ENCODE results near the gene MLPH. TPM values are rescaled to one million over a fixed set of nuclear protein-coding genes. Genes with fewer than 3 reads are reported as not detected.

Gene MLPH
- polyA plus RNA-seq, 6 donors from 2014 or later = not detected

- DNase-seq (no peak), ATAC-seq (ENCODE audit: low read depth in 2 of 2) (peak; percentile 77 to 93)
- H3K9me3 Mint-ChIP-seq = no peaks in the 10 kb centered on the region
- H3K4me3 Mint-ChIP-seq = no peak overlapping the region
- peak overlapping the region in 4 of 6 donors; percentile 9 to 74 (median 47) for H3K27ac Mint-ChIP-seq
- H3K4me1 Mint-ChIP-seq = peaks cover 0 to 19% (median 6%) of the 10 kb centered on the region in 3 donors
- no peaks in the 10 kb centered on the region for H3K36me3 Mint-ChIP-seq
- no peaks in the 10 kb centered on the region for H3K27me3 Mint-ChIP-seq
Observed at GRCh38 chr2:237529452-237530402, 42.7 kb downstream of the MLPH start.

GRCh38 chr2:237530472-237531433, 43.7 kb downstream of the MLPH start:
- no peak for ATAC-seq (ENCODE audit: low read depth in 2 of 2)
- no peak for DNase-seq
- H3K27me3 Mint-ChIP-seq = peaks cover 0 to 1% (median 0%) of the 10 kb centered on the region in 3 donors
- peaks cover 0 to 19% (median 6%) of the 10 kb centered on the region in 3 donors for H3K4me1 Mint-ChIP-seq
- H3K9me3 Mint-ChIP-seq = no peaks in the 10 kb centered on the region
- no peaks in the 10 kb centered on the region for H3K36me3 Mint-ChIP-seq
- no peak overlapping the region for H3K4me3 Mint-ChIP-seq
- peak overlapping the region in 1 of 6 donors; percentile 45 for H3K27ac Mint-ChIP-seq

GRCh38 chr2:237532160-237532559, 45.1 kb downstream of the MLPH start:
- Mint-ChIP-seq H3K27ac (peak overlapping the region in 1 of 6 donors; percentile 29), H3K4me3 (no peak overlapping the region), H3K4me1 (peaks cover 0 to 19% (median 6%) of the 10 kb centered on the region in 3 donors), H3K9me3 (no peaks in the 10 kb centered on the region), H3K27me3 (peaks cover 0 to 13% (median 1%) of the 10 kb centered on the region in 3 donors), H3K36me3 (no peaks in the 10 kb centered on the region)
- no peak for DNase-seq
- ATAC-seq (ENCODE audit: low read depth in 2 of 2) = no peak

GRCh38 chr2:237533668-237534161, 46.7 kb downstream of the MLPH start:
- Mint-ChIP-seq H3K4me1 (peaks cover 0 to 19% (median 6%) of the 10 kb centered on the region in 3 donors), H3K27me3 (peaks cover 0 to 17% (median 13%) of the 10 kb centered on the region in 3 donors), H3K27ac (peak overlapping the region in 1 of 6 donors; percentile 15), H3K4me3 (no peak overlapping the region), H3K36me3 (no peaks in the 10 kb centered on the region), H3K9me3 (no peaks in the 10 kb centered on the region)
- ATAC-seq (ENCODE audit: low read depth in 2 of 2) (no peak), DNase-seq (no peak)

GRCh38 chr2:237534380-237534779, 47.3 kb downstream of the MLPH start:
- ATAC-seq (ENCODE audit: low read depth in 2 of 2) = no peak
- DNase-seq = no peak
- Mint-ChIP-seq H3K9me3 (no peaks in the 10 kb centered on the region), H3K27ac (peak overlapping the region in 1 of 6 donors; percentile 59), H3K4me3 (no peak overlapping the region), H3K4me1 (peaks cover 0 to 16% (median 6%) of the 10 kb centered on the region in 3 donors), H3K36me3 (no peaks in the 10 kb centered on the region), H3K27me3 (peaks cover 0 to 19% (median 18%) of the 10 kb centered on the region in 3 donors)

GRCh38 chr2:237535385-237536082, 48.5 kb downstream of the MLPH start:
- H3K9me3 Mint-ChIP-seq = no peaks in the 10 kb centered on the region
- H3K36me3 Mint-ChIP-seq = no peaks in the 10 kb centered on the region
- H3K4me3 Mint-ChIP-seq = no peak overlapping the region
- no peak for ATAC-seq (ENCODE audit: low read depth in 2 of 2)
- DNase-seq = no peak
- peaks cover 0 to 25% (median 19%) of the 10 kb centered on the region in 3 donors for H3K27me3 Mint-ChIP-seq
- peaks cover 0 to 5% (median 0%) of the 10 kb centered on the region in 3 donors for H3K4me1 Mint-ChIP-seq
- H3K27ac Mint-ChIP-seq = no peak overlapping the region

GRCh38 chr2:237536083-237536415, 49.0 kb downstream of the MLPH start:
- ATAC-seq (ENCODE audit: low read depth in 2 of 2) (no peak), DNase-seq (no peak)
- H3K9me3 Mint-ChIP-seq = no peaks in the 10 kb centered on the region
- no peak overlapping the region for H3K4me3 Mint-ChIP-seq
- peak overlapping the region in 1 of 6 donors; percentile 18 for H3K27ac Mint-ChIP-seq
- no peaks in the 10 kb centered on the region for H3K36me3 Mint-ChIP-seq
- H3K27me3 Mint-ChIP-seq = peaks cover 0 to 25% (median 19%) of the 10 kb centered on the region in 3 donors
- peaks cover 0 to under 1% (median 0%) of the 10 kb centered on the region in 3 donors for H3K4me1 Mint-ChIP-seq

DNA sequence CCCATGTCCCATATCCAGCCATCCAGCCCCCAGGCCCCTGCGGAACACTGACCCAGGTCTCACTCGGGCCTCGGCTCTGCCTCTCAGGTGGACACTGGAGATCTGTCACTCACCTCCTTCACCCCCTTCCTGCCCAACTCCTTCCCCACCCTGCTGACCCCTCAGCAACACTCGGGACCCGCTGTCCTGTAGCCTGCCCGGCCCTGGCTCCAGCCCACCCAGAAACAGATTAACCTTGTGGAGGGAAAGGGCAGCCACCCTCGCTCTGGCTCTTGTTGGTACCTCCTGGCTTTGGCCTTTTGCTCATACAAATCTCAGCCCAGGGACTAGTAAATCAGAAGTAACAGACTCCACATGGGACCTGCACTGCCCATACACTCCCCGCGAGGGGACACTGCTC, 49.6 kb downstream of the MLPH start:
- Mint-ChIP-seq H3K4me3 (no peak overlapping the region), H3K9me3 (no peaks in the 10 kb centered on the region), H3K27me3 (peaks cover 0 to 28% (median 23%) of the 10 kb centered on the region in 3 donors), H3K27ac (peak overlapping the region in 1 of 6 donors; percentile 36), H3K36me3 (no peaks in the 10 kb centered on the region), H3K4me1 (no peaks in the 10 kb centered on the region)
- ATAC-seq (ENCODE audit: low read depth in 2 of 2) (no peak), DNase-seq (no peak)

- Mint-ChIP-seq H3K9me3 (no peaks in the 10 kb centered on the region), H3K27me3 (peaks cover 0 to 32% (median 27%) of the 10 kb centered on the region in 3 donors), H3K4me3 (no peak overlapping the region), H3K27ac (no peak overlapping the region), H3K4me1 (no peaks in the 10 kb centered on the region), H3K36me3 (no peaks in the 10 kb centered on the region)
- ATAC-seq (ENCODE audit: low read depth in 2 of 2) (no peak), DNase-seq (no peak)
Observed at GRCh38 chr2:237538001-237538720, 51.1 kb downstream of the MLPH start.

GRCh38 chr2:237538901-237539300, 51.9 kb downstream of the MLPH start:
- no peak for DNase-seq
- H3K9me3 Mint-ChIP-seq = no peaks in the 10 kb centered on the region
- no peak overlapping the region for H3K4me3 Mint-ChIP-seq
- peaks cover 0 to 32% (median 27%) of the 10 kb centered on the region in 3 donors for H3K27me3 Mint-ChIP-seq
- ATAC-seq (ENCODE audit: low read depth in 2 of 2) = no peak
- no peak overlapping the region for H3K27ac Mint-ChIP-seq
- no peaks in the 10 kb centered on the region for H3K4me1 Mint-ChIP-seq
- no peaks in the 10 kb centered on the region for H3K36me3 Mint-ChIP-seq

DNA sequence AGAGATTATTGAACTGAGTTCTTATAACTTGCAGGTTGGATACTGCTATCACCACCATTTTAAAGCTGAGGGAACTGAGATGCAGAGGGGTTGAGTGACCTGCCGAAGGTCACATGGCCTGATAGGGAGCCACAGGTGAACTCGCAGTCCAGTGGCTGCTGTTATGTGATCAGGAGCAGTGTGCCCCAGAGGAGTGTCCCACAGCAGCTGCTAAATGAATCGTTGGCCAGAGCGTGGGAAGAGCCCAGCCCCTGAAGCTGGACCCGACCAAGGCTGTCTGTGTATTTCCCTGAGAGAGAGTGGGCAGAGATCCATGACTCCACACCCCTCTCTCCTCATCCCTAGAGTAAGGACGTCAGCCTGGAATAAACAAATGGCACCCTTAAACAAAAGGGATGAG, 52.6 kb downstream of the MLPH start:
- DNase-seq (no peak), ATAC-seq (ENCODE audit: low read depth in 2 of 2) (no peak)
- no peaks in the 10 kb centered on the region for H3K4me1 Mint-ChIP-seq
- H3K4me3 Mint-ChIP-seq = no peak overlapping the region
- no peaks in the 10 kb centered on the region for H3K36me3 Mint-ChIP-seq
- H3K27me3 Mint-ChIP-seq = peaks cover 0 to 32% (median 27%) of the 10 kb centered on the region in 3 donors
- H3K9me3 Mint-ChIP-seq = no peaks in the 10 kb centered on the region
- H3K27ac Mint-ChIP-seq = no peak overlapping the region

GRCh38 chr2:237540223-237540775, 53.2 kb downstream of the MLPH start:
- H3K9me3 Mint-ChIP-seq = no peaks in the 10 kb centered on the region
- DNase-seq = no peak
- peaks cover 0 to 32% (median 27%) of the 10 kb centered on the region in 3 donors for H3K27me3 Mint-ChIP-seq
- no peaks in the 10 kb centered on the region for H3K4me1 Mint-ChIP-seq
- H3K4me3 Mint-ChIP-seq = no peak overlapping the region
- ATAC-seq (ENCODE audit: low read depth in 2 of 2) = no peak
- H3K27ac Mint-ChIP-seq = no peak overlapping the region
- H3K36me3 Mint-ChIP-seq = no peaks in the 10 kb centered on the region
